Measurements from ENCODE around the gene OR1B1. TPM values are rescaled to one million over a fixed set of nuclear protein-coding genes. Genes with fewer than 3 reads are reported as not detected.

OR1B1 gene
- total and polyA plus RNA-seq, 4 donors = not detected

DNA sequence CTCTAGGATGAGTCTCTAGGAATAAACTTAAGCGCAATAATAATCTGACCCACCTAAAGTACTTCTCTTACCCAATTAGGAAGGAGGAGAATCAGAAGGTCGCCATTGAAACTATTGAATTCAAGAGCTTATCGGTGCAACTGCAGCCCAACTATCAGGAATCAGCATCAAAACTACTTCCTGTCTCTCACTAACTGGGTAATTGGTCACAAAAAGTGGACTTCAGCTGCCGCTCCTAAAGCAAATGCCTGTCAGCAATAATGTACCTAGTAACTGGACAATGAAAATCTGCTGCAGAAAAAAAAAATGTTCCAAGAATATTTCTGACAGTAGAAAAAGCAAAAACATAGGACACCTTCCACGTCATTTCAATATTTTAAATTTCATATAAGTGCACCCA is 77.6 kb downstream of the OR1B1 start:
- Histone ChIP-seq H3K27me3 (ENCODE audit: control insufficient read depth in 4 of 4, insufficient read depth in 4 of 4, low read length in 3 of 4) (no peaks in the 10 kb centered on the region), H3K9me3 (ENCODE audit: control insufficient read depth in 4 of 4, low read length in 3 of 4) (no peaks in the 10 kb centered on the region), H3K4me3 (ENCODE audit: low read depth in 1 of 3, low read length in 3 of 3) (no peak overlapping the region), H3K36me3 (ENCODE audit: control insufficient read depth in 4 of 4, insufficient read depth in 3 of 4, low read depth in 1 of 4, low read length in 3 of 4) (no peaks in the 10 kb centered on the region), H3K9ac (ENCODE audit: low read depth in 1 of 2, low read length in 2 of 2) (no peak overlapping the region), H3K4me1 (ENCODE audit: control insufficient read depth in 4 of 4, insufficient read depth in 4 of 4, low read length in 3 of 4) (no peaks in the 10 kb centered on the region), H3K27ac (ENCODE audit: low read depth in 1 of 2, low read length in 2 of 2) (no peak overlapping the region)
- no peak for DNase-seq (ENCODE audit: low spot score)
- TF ChIP-seq, protein P1, sequence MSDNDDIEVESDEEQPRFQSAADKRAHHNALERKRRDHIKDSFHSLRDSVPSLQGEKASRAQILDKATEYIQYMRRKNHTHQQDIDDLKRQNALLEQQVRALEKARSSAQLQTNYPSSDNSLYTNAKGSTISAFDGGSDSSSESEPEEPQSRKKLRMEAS (IDR thresholded peaks at IDR 0.05) = no peak
- TF ChIP-seq FOXA1 (IDR thresholded peaks at IDR 0.05) = no peak
- no peak for TF ChIP-seq TAF1 (conservative IDR thresholded peaks at IDR 0.05)
- WGBS = 65% methylated on average over 5 of the region's 5 CpGs

Other genes with a start within 250 kb of the OR1B1 start
- not detected for gene OR1J1, start 179.7 kb downstream of the OR1B1 start, total RNA-seq
- not detected for gene OR1J1, start 179.7 kb downstream of the OR1B1 start, polyA plus RNA-seq
- not detected for gene OR1J2, start 146.8 kb downstream of the OR1B1 start, total RNA-seq
- not detected for gene OR1J2, start 146.8 kb downstream of the OR1B1 start, polyA plus RNA-seq
- gene OR1J4, start 138.5 kb downstream of the OR1B1 start, total RNA-seq = not detected
- gene OR1J4, start 138.5 kb downstream of the OR1B1 start, polyA plus RNA-seq = not detected
- not detected for gene OR1N1, start 130.3 kb downstream of the OR1B1 start, total RNA-seq
- gene OR1N1, start 130.3 kb downstream of the OR1B1 start, polyA plus RNA-seq = not detected
- not detected for gene OR1N2, start 104.5 kb downstream of the OR1B1 start, total RNA-seq
- gene OR1N2, start 104.5 kb downstream of the OR1B1 start, polyA plus RNA-seq = not detected
- gene OR1L8, start 74.2 kb downstream of the OR1B1 start, total RNA-seq = under 1 TPM in 1 of 2 donors, not detected in 1; 0.08 TPM
- gene OR1L8, start 74.2 kb downstream of the OR1B1 start, polyA plus RNA-seq = not detected
- not detected for gene OR1Q1, start 42.9 kb downstream of the OR1B1 start, total RNA-seq
- not detected for gene OR1Q1, start 42.9 kb downstream of the OR1B1 start, polyA plus RNA-seq
- gene OR1L1, start 4.1 kb upstream of the OR1B1 start, total RNA-seq = not detected
- not detected for gene OR1L1, start 4.1 kb upstream of the OR1B1 start, polyA plus RNA-seq
- gene OR1L3, start 17.5 kb upstream of the OR1B1 start, total RNA-seq = not detected
- gene OR1L3, start 17.5 kb upstream of the OR1B1 start, polyA plus RNA-seq = not detected
- not detected for gene OR1L4, start 66.4 kb upstream of the OR1B1 start, total RNA-seq
- not detected for gene OR1L4, start 66.4 kb upstream of the OR1B1 start, polyA plus RNA-seq
- gene OR1L6, start 84.7 kb upstream of the OR1B1 start, total RNA-seq = not detected
- gene OR1L6, start 84.7 kb upstream of the OR1B1 start, polyA plus RNA-seq = not detected
- not detected for gene OR5C1, start 131.3 kb upstream of the OR1B1 start, total RNA-seq
- not detected for gene OR5C1, start 131.3 kb upstream of the OR1B1 start, polyA plus RNA-seq
- gene OR1K1, start 142.5 kb upstream of the OR1B1 start, total RNA-seq = not detected
- not detected for gene OR1K1, start 142.5 kb upstream of the OR1B1 start, polyA plus RNA-seq
- gene PDCL, start 171.0 kb upstream of the OR1B1 start, total RNA-seq = 10 to 100 TPM in 1 of 2 donors, 1 to 10 TPM in 1; 6.9 to 15.2 TPM
- gene PDCL, start 171.0 kb upstream of the OR1B1 start, polyA plus RNA-seq = 1 to 10 TPM; 3.0 to 3.8 TPM
- gene RC3H2, start 247.7 kb upstream of the OR1B1 start, total RNA-seq = 10 to 100 TPM; 23.3 to 26.4 TPM
- 10 to 100 TPM in 1 of 2 donors, 1 to 10 TPM in 1; 5.9 to 10.5 TPM for gene RC3H2, start 247.7 kb upstream of the OR1B1 start, polyA plus RNA-seq